IMR-90 (cell line): Measurements from ENCODE around the gene FAM186B. TPM values are rescaled to one million over a fixed set of nuclear protein-coding genes. Genes with fewer than 3 reads are reported as not detected.

Experiments
- ATAC-seq: fragments of 200-7000 bp; cut with Tn5 transposase; 2 replicates; pipeline ENCODE4 v1.9.1; 2020; ENCODE audit warnings: low read depth, mild to moderate bottlenecking, moderate library complexity
- BruUV-seq: library from RNA; stranded (reverse); fragments of 400-500 nt; replicated peaks from 2 replicates; lab custom pipeline; 2021; lab: Mats Ljungman, UMichigan
- CTCF ChIA-PET: fragments of 300-600 bp; formaldehyde crosslinking; extraction: SDS; loops from one replicate; lab custom pipeline; 2021; ENCODE audit warnings: antibody characterized with exemption; lab: Yijun Ruan, JAX
- POLR2A ChIA-PET: fragments of 300-600 bp; sonication (Branson Sonifier 250); formaldehyde crosslinking; loops from one replicate; lab custom pipeline; 2022; ENCODE audit warnings: antibody characterized with exemption; ENCODE audit not compliant: unreplicated experiment; lab: Charles Lee
- DNase-seq: peaks from one replicate; pipeline ENCODE4 v3.0.0; 2013
- H2AFZ ChIP-seq: replicated peaks from 2 replicates; pipeline ENCODE3; 2013; ENCODE audit warnings: low read length, mild to moderate bottlenecking; ENCODE audit not compliant: poor library complexity
- H2AK5ac ChIP-seq: 2 replicates; pipeline ENCODE4 v1.6.1; 2013; ENCODE audit warnings: low read depth, low read length, inconsistent platforms
- H2AK9ac ChIP-seq: replicated peaks from 2 replicates; pipeline ENCODE3; 2013; ENCODE audit warnings: mild to moderate bottlenecking, low read depth, low read length, moderate library complexity; ENCODE audit not compliant: poor library complexity
- H2BK120ac ChIP-seq: 2 replicates; pipeline ENCODE4 v1.6.1; 2013; ENCODE audit warnings: low read depth, low read length, inconsistent platforms
- H2BK15ac ChIP-seq: 3 replicates; pipeline ENCODE4 v1.6.1; 2013; ENCODE audit warnings: low read depth, low read length, inconsistent platforms
- H2BK20ac ChIP-seq: 2 replicates; pipeline ENCODE4 v1.6.1; 2013; ENCODE audit warnings: low read depth, mild to moderate bottlenecking, inconsistent platforms, low read length, moderate library complexity
- H2BK5ac ChIP-seq: 2 replicates; pipeline ENCODE4 v1.6.1; 2013; ENCODE audit warnings: mild to moderate bottlenecking, low read depth, low read length, inconsistent platforms; ENCODE audit not compliant: poor library complexity, severe bottlenecking
- H3K14ac ChIP-seq: replicated peaks from 2 replicates; pipeline ENCODE4 v1.6.1; 2013; ENCODE audit warnings: low read depth, low read length, inconsistent platforms
- H3K18ac ChIP-seq: 2 replicates; pipeline ENCODE4 v1.6.1; 2013; ENCODE audit warnings: low read depth, low read length, control low read depth
- H3K23ac ChIP-seq: 2 replicates; pipeline ENCODE4 v1.6.1; 2013; ENCODE audit warnings: low read depth, low read length, inconsistent platforms
- H3K27ac ChIP-seq: 2 replicates; pipeline ENCODE4 v1.5.1; 2013; ENCODE audit warnings: mild to moderate bottlenecking, control low read depth, low read length; ENCODE audit not compliant: insufficient read depth
- H3K27me3 ChIP-seq: 2 replicates; pipeline ENCODE4 v1.6.1; 2013; ENCODE audit warnings: low read length; ENCODE audit not compliant: control insufficient read depth, insufficient read depth
- H3K36me3 ChIP-seq: 2 replicates; pipeline ENCODE4 v1.6.1; 2013; ENCODE audit warnings: low read length, mixed read lengths; ENCODE audit not compliant: control insufficient read depth, insufficient read depth
- H3K4ac ChIP-seq: 2 replicates; pipeline ENCODE4 v1.6.1; 2013; ENCODE audit warnings: low read depth, low read length, inconsistent platforms
- H3K4me1 ChIP-seq: 2 replicates; pipeline ENCODE4 v1.6.1; 2013; ENCODE audit warnings: low read length, mixed read lengths; ENCODE audit not compliant: control insufficient read depth, insufficient read depth
- H3K4me2 ChIP-seq: 2 replicates; pipeline ENCODE4 v1.6.1; 2013; ENCODE audit warnings: low read depth, mild to moderate bottlenecking, control low read depth, low read length, moderate library complexity
- H3K4me3 ChIP-seq: 2 replicates; pipeline ENCODE4 v1.5.1; 2013; ENCODE audit warnings: low read depth, mild to moderate bottlenecking, control low read depth, low read length, moderate library complexity; ENCODE audit not compliant: insufficient read depth
- H3K56ac ChIP-seq: 2 replicates; pipeline ENCODE4 v1.6.1; 2013; ENCODE audit warnings: low read length, inconsistent platforms; ENCODE audit not compliant: insufficient read depth; ENCODE audit errors: extremely low read depth
- H3K79me1 ChIP-seq, 2 experiments: 2 replicates each; pipeline ENCODE4 v1.6.1; 2013; ENCODE audit warnings: low read length in 2 of 2, inconsistent platforms in 1 of 2, low read depth in 1 of 2
- H3K9ac ChIP-seq: 2 replicates; pipeline ENCODE4 v1.6.1; 2013; ENCODE audit warnings: low read depth, low read length, control low read depth
- H3K9me1 ChIP-seq: 2 replicates; pipeline ENCODE4 v1.6.1; 2013; ENCODE audit warnings: low read length, inconsistent platforms; ENCODE audit not compliant: insufficient read depth
- H3K9me3 ChIP-seq: 2 replicates; pipeline ENCODE4 v1.6.1; 2013; ENCODE audit warnings: low read length; ENCODE audit not compliant: control insufficient read depth, insufficient read depth
- H4K20me1 ChIP-seq: 2 replicates; pipeline ENCODE4 v1.6.1; 2013; ENCODE audit warnings: low read length, inconsistent platforms; ENCODE audit not compliant: insufficient read depth
- H4K5ac ChIP-seq: 2 replicates; pipeline ENCODE4 v1.6.1; 2013; ENCODE audit warnings: mild to moderate bottlenecking, low read depth, low read length, control low read depth
- H4K8ac ChIP-seq, 2 experiments: 2 replicates each; pipeline ENCODE4 v1.6.1; 2013; ENCODE audit warnings: low read depth in 2 of 2, low read length in 2 of 2, control low read depth in 1 of 2, inconsistent platforms in 1 of 2
- H4K91ac ChIP-seq: 2 replicates; pipeline ENCODE4 v1.6.1; 2013; ENCODE audit warnings: low read depth, low read length, inconsistent platforms; ENCODE audit not compliant: insufficient read depth
- BHLHE40 ChIP-seq: fragments of 150-350 bp; IDR thresholded peaks from 2 replicates; pipeline ENCODE4 v1.6.1; 2016; ENCODE audit warnings: mild to moderate bottlenecking, low read depth, low read length
- CEBPB ChIP-seq: IDR thresholded peaks from 2 replicates; pipeline ENCODE4 v1.6.1; 2012; ENCODE audit warnings: low read depth, low read length, improper control_type of control experiment
- CHD1 ChIP-seq: IDR thresholded peaks from 2 replicates; pipeline ENCODE4 v1.6.1; 2012; ENCODE audit warnings: low read depth, low read length, improper control_type of control experiment
- CTCF ChIP-seq: conservative IDR thresholded peaks from 2 replicates; pipeline ENCODE4 v1.5.1; 2012; ENCODE audit warnings: mild to moderate bottlenecking, low read depth, low read length, improper control_type of control experiment
- FOS ChIP-seq: fragments of 150-350 bp; IDR thresholded peaks from 2 replicates; pipeline ENCODE4 v1.6.1; 2016; ENCODE audit warnings: low read depth, low read length
- MAFK ChIP-seq: IDR thresholded peaks from 2 replicates; pipeline ENCODE4 v1.6.1; 2012; ENCODE audit warnings: low read depth, low read length, improper control_type of control experiment
- MAZ ChIP-seq: IDR thresholded peaks from 2 replicates; pipeline ENCODE4 v1.6.1; 2012; ENCODE audit warnings: low read depth, mild to moderate bottlenecking, low read length, improper control_type of control experiment, moderate library complexity, borderline replicate concordance
- MXI1 ChIP-seq: IDR thresholded peaks from 2 replicates; pipeline ENCODE4 v1.6.1; 2012; ENCODE audit warnings: low read depth, mild to moderate bottlenecking, low read length, moderate library complexity, borderline replicate concordance
- NFE2L2 ChIP-seq: fragments of 150-350 bp; IDR thresholded peaks from 2 replicates; pipeline ENCODE4 v1.6.1; 2016; ENCODE audit warnings: low read depth, mild to moderate bottlenecking, low read length
- POLR2A ChIP-seq: IDR thresholded peaks from 2 replicates; pipeline ENCODE4 v1.6.1; 2012; ENCODE audit warnings: mild to moderate bottlenecking, low read depth, low read length
- RAD21 ChIP-seq: IDR thresholded peaks from 2 replicates; pipeline ENCODE4 v1.6.1; 2012; ENCODE audit warnings: low read length, improper control_type of control experiment
- RCOR1 ChIP-seq: IDR thresholded peaks from 2 replicates; pipeline ENCODE4 v1.6.1; 2012; ENCODE audit warnings: mild to moderate bottlenecking, low read length, improper control_type of control experiment; ENCODE audit not compliant: insufficient replicate concordance
- RFX5 ChIP-seq: IDR thresholded peaks from 2 replicates; pipeline ENCODE4 v1.8.0; 2012; ENCODE audit warnings: low read depth, mild to moderate bottlenecking, low read length, moderate library complexity
- SMC3 ChIP-seq: fragments of 150-350 bp; IDR thresholded peaks from 2 replicates; pipeline ENCODE4 v1.6.1; 2016; ENCODE audit warnings: low read depth, mild to moderate bottlenecking, antibody characterized with exemption, low read length, moderate library complexity
- WGBS, 2 experiments: methylation state at CpG; one replicate each; pipeline versions ENCODE4 v1.1.5 to v1.1.7; 2013; ENCODE audit warnings: missing lambda C conversion rate in 2 of 2; ENCODE audit not compliant: insufficient read length in 1 of 2; ENCODE audit errors: extremely low coverage in 2 of 2; 5-methylcytosine and 5-hydroxymethylcytosine counted together
- dilution Hi-C: fragments of 300-500 bp; cut with HindIII; formaldehyde crosslinking; loops from one replicate; pipeline ENCODE4 v1.14.3; 2018; ENCODE audit warnings: low sequenced_read_pairs; ENCODE audit not compliant: unreplicated experiment
- in situ Hi-C: fragments of 300-500 bp; cut with MboI; formaldehyde crosslinking; loops from 3 replicates; pipeline ENCODE4 v1.14.3; 2019; ENCODE audit warnings: low sequenced_read_pairs, inconsistent platforms, mixed read lengths
- intact Hi-C: fragments of 100-400 bp; cut with micrococcal nuclease; formaldehyde crosslinking; loops from 2 replicates; pipeline ENCODE4 v1.10.0; 2022
- polyA plus RNA-seq, 3 experiments: library from polyadenylated mRNA; depleted of rRNA; stranded (reverse); fragments of >200 nt; gene quantifications; 2 replicates each; pipeline ENCODE4 v1.2.3, GENCODE V29; 2012; ENCODE audit warnings: low replicate concordance in 1 of 3
- total RNA-seq: library from RNA; depleted of rRNA; stranded (reverse); fragments of >200 nt; gene quantifications from 2 replicates; pipeline ENCODE4 v1.2.3, GENCODE V29; 2012
- TF ChIP-seq, protein P1 (sequence below): fragments of 150-350 bp; IDR thresholded peaks from 2 replicates; pipeline ENCODE4 v1.6.1; 2017; ENCODE audit warnings: mild to moderate bottlenecking, antibody characterized with exemption, low read length, low read depth
- TF ChIP-seq, protein P2 (sequence below): fragments of 150-350 bp; IDR thresholded peaks from 2 replicates; pipeline ENCODE4 v1.6.1; 2016; ENCODE audit warnings: low read depth, mild to moderate bottlenecking, low read length, moderate library complexity, borderline replicate concordance

The FAM186B gene
- total and polyA plus RNA-seq, 2 of the 4 experiments (the other 2 are of a cell fraction): 0.10 to 0.18 TPM

GRCh38 chr12:49541911-49542505 lies 63.4 kb downstream of the FAM186B start:
- dilution Hi-C loops (no loop called here), intact Hi-C loops (no loop called here), in situ Hi-C loops (no loop called here)
- no peaks in the 10 kb centered on the region for H3K36me3 ChIP-seq
- H4K91ac ChIP-seq: no peak overlapping the region
- DNase-seq (no peak), ATAC-seq (no peak)
- H2AK5ac ChIP-seq: no peak overlapping the region
- no peak overlapping the region for H4K5ac ChIP-seq
- H2BK5ac ChIP-seq: no peak overlapping the region
- no peak overlapping the region for H3K27ac ChIP-seq
- 76% methylated on average over 3 of the region's 7 CpGs; no CpG with 5 or more reads in 1 of the 2 experiments for WGBS, 2 experiments
- H3K4me1 ChIP-seq: 0 out of 2 replicates have a peak, but pooled peaks cover 2% of the 10 kb centered on the region
- no peak overlapping the region for H3K4me2 ChIP-seq
- no peak overlapping the region for H3K9ac ChIP-seq
- H3K79me1 ChIP-seq: no peaks in the 10 kb centered on the region
- no peaks in the 10 kb centered on the region; the same call in 1 of the 2 replicates for H4K20me1 ChIP-seq
- no peak overlapping the region for H2BK20ac ChIP-seq
- no peaks in the 10 kb centered on the region for H3K9me1 ChIP-seq
- no TSS peak for BruUV-seq
- H2BK120ac ChIP-seq: no peak overlapping the region
- no peak overlapping the region for H2AK9ac ChIP-seq
- H4K8ac ChIP-seq: no peak overlapping the region
- no peak overlapping the region for H3K14ac ChIP-seq
- no peaks in the 10 kb centered on the region for H3K9me3 ChIP-seq
- H2BK15ac ChIP-seq: no peak overlapping the region
- no peak overlapping the region for H3K23ac ChIP-seq
- CTCF ChIA-PET: no interaction called here
- H3K18ac ChIP-seq: no peak overlapping the region
- POLR2A ChIA-PET: no interaction called here
- H3K27me3 ChIP-seq: peaks cover 82% of the 10 kb centered on the region
- no peak overlapping the region for H2AFZ ChIP-seq
- H3K4me3 ChIP-seq: no peak overlapping the region
- no peak overlapping the region for H3K56ac ChIP-seq
- TF ChIP-seq RCOR1: no peak
- TF ChIP-seq, protein P1, sequence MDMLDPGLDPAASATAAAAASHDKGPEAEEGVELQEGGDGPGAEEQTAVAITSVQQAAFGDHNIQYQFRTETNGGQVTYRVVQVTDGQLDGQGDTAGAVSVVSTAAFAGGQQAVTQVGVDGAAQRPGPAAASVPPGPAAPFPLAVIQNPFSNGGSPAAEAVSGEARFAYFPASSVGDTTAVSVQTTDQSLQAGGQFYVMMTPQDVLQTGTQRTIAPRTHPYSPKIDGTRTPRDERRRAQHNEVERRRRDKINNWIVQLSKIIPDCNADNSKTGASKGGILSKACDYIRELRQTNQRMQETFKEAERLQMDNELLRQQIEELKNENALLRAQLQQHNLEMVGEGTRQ: no peak
- TF ChIP-seq MXI1: no peak
- TF ChIP-seq, protein P2, sequence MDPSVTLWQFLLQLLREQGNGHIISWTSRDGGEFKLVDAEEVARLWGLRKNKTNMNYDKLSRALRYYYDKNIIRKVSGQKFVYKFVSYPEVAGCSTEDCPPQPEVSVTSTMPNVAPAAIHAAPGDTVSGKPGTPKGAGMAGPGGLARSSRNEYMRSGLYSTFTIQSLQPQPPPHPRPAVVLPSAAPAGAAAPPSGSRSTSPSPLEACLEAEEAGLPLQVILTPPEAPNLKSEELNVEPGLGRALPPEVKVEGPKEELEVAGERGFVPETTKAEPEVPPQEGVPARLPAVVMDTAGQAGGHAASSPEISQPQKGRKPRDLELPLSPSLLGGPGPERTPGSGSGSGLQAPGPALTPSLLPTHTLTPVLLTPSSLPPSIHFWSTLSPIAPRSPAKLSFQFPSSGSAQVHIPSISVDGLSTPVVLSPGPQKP: no peak
- TF ChIP-seq NFE2L2: no peak
- TF ChIP-seq FOS: no peak
- no peak for TF ChIP-seq BHLHE40
- no peak for TF ChIP-seq MAFK
- TF ChIP-seq CEBPB: no peak
- no peak for TF ChIP-seq SMC3
- no peak for TF ChIP-seq RAD21
- no peak for TF ChIP-seq POLR2A
- TF ChIP-seq MAZ: no peak
- TF ChIP-seq RFX5: no peak
- TF ChIP-seq CTCF: no peak
- no peak for TF ChIP-seq CHD1
- no peak overlapping the region for H3K4ac ChIP-seq
